Astrocyte of the cerebellum (primary cell): Measurements from ENCODE around the gene CCDC158.

Source experiments
- DNase-seq: peaks from one replicate; pipeline ENCODE4 v3.0.0-alpha.2; 2011; ENCODE audit warnings: low read depth
- H3K4me3 ChIP-seq: 2 replicates; pipeline ENCODE4 v1.5.1; 2011; ENCODE audit warnings: mild to moderate bottlenecking, low read depth, low read length, moderate library complexity
- in situ Hi-C: cut with HindIII; loops from 2 replicates; pipeline ENCODE4 v1.10.0; 2017; ENCODE audit warnings: low sequenced_read_pairs
- TF ChIP-seq, protein P1 (sequence below): IDR thresholded peaks from 2 replicates; pipeline ENCODE4 v1.5.1; 2012; ENCODE audit warnings: low read length, low read depth, moderate library complexity, mild to moderate bottlenecking; ENCODE audit errors: missing control alignments

The CCDC158 gene

DNA sequence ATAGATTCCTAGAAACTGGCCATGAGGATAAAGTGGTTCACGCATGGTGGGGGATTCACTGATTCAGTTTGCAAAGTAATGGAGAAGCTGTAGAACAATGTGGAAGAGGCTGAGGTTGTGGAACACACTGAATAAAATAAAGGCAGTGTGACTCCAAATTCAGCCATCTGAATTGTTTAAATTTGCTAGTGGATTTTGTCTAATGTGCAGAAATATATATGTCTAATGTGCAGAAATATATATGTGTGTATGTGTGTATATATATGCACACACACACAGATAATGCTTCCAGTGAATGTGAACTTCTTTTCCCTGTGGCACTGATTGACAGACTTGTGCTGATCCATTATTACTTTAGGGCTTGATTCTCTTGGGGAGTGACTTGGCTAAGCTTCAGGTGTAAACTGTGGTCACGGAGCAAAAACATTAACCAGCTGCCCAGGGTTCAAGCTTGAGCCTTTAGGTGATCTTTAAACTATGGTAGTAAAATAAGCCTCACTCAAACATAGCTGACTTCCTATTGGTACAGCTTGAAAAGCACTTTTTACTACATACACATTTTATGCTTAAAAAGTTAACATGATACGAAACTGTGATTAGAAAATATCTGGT, 110.9 kb downstream of the CCDC158 start:
- in situ Hi-C loops = no loop called here
- TF ChIP-seq, protein P1, sequence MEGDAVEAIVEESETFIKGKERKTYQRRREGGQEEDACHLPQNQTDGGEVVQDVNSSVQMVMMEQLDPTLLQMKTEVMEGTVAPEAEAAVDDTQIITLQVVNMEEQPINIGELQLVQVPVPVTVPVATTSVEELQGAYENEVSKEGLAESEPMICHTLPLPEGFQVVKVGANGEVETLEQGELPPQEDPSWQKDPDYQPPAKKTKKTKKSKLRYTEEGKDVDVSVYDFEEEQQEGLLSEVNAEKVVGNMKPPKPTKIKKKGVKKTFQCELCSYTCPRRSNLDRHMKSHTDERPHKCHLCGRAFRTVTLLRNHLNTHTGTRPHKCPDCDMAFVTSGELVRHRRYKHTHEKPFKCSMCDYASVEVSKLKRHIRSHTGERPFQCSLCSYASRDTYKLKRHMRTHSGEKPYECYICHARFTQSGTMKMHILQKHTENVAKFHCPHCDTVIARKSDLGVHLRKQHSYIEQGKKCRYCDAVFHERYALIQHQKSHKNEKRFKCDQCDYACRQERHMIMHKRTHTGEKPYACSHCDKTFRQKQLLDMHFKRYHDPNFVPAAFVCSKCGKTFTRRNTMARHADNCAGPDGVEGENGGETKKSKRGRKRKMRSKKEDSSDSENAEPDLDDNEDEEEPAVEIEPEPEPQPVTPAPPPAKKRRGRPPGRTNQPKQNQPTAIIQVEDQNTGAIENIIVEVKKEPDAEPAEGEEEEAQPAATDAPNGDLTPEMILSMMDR = no peak
- DNase-seq = no peak

GRCh38 chr4:76308548-76308947, 112.4 kb downstream of the CCDC158 start:
- H3K4me3 ChIP-seq = no peak overlapping the region
- in situ Hi-C loops = no loop called here
- TF ChIP-seq, protein P1 = no peak
- DNase-seq = no peak

More for the DNA sequence above, 110.9 kb downstream of the CCDC158 start:
- no peak overlapping the region for H3K4me3 ChIP-seq

- H3K4me3 ChIP-seq = peak overlapping the region; percentile 72
- in situ Hi-C loops = no loop called here
- no peak for DNase-seq
- TF ChIP-seq, protein P1 = no peak
These were observed 113.3 kb downstream of the CCDC158 start for GRCh38 chr4:76307660-76308014.

DNA sequence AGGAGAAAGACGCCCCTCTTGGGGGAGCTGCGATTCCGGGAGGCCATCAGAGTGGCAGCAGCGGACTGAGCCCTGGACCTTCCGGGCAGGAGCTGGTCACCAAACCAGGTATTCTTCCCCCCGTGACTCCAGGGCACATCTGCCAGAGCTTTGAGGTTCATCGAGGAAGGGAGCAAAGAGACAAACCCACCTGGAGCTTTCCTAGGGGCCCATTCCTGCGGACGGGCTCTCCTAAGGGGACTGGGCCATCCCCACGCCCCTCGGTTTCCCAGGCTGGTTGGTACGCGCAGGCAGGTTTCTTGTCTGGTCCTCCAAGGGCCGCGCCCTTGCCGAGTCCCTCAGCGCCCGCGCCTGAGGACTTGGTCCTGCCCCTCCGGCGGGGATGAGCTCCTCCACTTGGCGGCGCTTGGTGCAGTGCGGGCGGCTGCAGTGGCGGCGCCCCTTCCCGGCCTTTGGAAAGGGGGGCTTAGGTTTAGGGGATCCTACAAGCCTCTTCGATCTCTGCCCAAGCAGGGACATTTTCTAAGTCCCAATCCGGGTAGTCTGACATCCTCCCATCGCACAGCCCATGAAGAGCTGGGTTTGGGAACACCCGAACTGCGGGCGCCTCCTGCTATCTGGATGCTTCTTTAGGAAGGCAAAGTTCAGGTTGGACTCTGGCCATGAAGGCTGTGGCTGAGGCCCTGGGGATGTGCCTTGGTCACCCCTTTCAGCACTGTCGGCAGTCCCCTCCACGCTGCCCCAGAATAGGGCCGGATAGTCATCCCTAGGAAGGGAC, 113.9 kb downstream of the CCDC158 start:
- TF ChIP-seq, protein P1 = peak; percentile 53
- in situ Hi-C loops = no loop called here
- H3K4me3 ChIP-seq = peak overlapping the region; percentile 72
- no peak for DNase-seq

- peak within 1 kb of the TSS; percentile 72 for H3K4me3 ChIP-seq
- in situ Hi-C loops = no loop called here
- TF ChIP-seq, protein P1 = no peak
- DNase-seq = no peak
These were observed 114.7 kb downstream of the CCDC158 start, which contains the start of gene STBD1 for GRCh38 chr4:76305971-76306881. TSS of gene STBD1 (plus strand) at chr4:76306733. CDS start at chr4:76306770, 37 bp downstream.

DNA sequence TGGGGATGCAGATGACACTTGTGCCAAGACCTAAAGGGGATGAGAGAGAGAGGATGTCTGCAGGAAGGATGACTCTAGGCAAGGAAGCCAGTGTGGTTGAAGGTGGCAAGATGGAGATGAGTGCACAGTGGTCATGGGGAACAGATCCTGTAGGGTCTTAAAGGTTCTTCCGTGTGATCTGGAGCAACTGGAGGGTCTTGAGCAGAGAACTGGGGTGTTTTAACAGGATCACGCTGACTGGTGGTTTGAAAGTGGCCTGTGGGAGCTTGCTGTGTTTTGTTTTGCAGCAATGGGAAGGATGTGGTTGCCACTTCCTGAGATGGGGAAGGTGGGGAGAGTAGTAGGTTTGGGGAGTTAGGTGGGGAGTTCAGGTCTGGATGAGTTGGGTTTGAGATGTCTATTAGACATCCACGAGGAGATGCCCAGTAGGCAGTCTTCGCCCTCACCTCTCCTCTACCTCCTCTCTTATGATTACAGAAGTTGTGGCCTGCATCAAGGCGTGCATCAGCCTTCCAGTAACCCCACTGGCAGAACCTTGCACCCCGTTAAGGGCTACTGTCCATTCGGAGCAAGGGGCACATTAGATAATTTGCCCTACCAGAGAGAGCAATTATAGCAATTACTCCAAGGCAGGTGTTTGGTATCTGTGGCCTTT, 115.8 kb downstream of the CCDC158 start:
- TF ChIP-seq, protein P1 = no peak
- H3K4me3 ChIP-seq = peak overlapping the region; percentile 72
- in situ Hi-C loops = no loop called here
- no peak for DNase-seq
